Stimulated activated CD8-positive, alpha-beta memory T cell treated with anti-CD3 and anti-CD28 coated beads, Interleukin-15, amount 100 ng/mL, for 1 hour (primary cell): ENCODE measurements around the gene SLAMF9.

Experiments used
- DNase-seq: peaks from one replicate; pipeline ENCODE4 v3.0.0-alpha.2; 2020; ENCODE audit warnings: low read depth

The SLAMF9 gene

DNA sequence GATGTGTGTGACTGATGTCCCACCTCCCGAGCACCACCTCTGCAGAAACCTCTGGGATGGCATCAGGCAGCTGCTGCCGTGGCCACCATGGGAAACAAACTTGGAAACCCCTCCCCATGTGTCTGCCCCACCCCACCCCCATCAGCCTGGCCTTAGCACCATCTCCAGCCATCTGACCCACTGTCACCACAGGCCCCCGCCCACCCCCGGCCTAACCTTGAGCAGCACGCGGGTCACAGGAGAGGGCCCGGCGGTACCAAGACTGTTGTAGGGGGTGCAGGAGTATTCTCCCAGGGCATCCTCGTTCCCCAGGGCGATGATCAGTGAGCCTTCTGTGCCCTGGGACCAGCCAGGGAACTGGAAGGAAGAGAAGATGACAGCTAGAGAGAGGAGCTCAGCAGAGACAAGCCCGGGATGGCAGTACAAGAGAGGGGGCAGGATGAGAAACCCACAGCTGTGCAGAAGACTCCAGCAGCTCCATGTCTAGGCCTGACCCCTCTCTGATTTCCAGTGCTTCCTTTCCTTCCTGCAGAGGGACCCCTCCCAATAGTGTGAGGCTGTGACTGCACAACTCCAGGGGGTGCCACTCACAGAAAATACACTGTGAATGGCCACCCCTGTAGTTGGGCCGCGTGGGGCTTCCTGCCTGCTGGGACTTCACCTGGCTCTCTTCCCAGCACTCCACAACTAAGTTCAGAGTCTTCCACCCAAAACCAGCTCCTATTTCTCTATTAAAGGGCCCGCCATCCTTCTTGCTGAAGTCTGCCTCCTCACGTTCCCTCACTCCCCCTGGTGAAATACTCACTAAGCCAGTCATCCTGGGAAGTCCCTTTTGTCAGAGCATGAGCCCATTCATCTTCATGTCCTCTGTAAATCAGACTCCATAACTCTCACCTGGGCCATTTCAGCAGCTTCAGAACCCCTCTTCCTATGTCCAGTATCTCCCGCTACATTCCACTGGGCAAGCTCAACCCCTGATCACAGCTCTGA lies 21.4 kb downstream of the SLAMF9 start:
- DNase-seq, result no peak

- DNase-seq, result no peak
Measured at GRCh38 chr1:159931795-159932173, 22.3 kb downstream of the SLAMF9 start.

- DNase-seq, result no peak
Measured at GRCh38 chr1:159931101-159931794, 22.8 kb downstream of the SLAMF9 start.

DNA sequence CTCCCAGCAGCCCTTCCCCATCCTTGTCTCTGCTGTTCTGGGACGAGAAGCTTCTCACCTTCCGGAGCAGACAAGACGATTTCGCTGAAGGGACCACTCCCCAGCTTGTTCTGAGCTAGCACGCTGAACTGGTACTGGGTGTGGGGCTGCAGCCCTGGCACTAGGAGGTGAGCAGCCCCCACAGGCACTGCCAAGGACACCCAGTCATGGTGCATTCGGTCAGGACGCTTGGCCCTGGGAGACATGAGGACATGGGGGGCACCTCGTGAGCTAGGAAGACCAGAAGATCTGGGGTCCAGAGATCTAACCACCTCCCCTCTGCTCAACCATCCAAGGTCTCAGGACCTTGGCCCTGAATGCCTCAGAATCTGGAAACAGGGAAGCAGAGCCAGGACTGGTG lies 23.4 kb downstream of the SLAMF9 start:
- no peak for DNase-seq

DNA sequence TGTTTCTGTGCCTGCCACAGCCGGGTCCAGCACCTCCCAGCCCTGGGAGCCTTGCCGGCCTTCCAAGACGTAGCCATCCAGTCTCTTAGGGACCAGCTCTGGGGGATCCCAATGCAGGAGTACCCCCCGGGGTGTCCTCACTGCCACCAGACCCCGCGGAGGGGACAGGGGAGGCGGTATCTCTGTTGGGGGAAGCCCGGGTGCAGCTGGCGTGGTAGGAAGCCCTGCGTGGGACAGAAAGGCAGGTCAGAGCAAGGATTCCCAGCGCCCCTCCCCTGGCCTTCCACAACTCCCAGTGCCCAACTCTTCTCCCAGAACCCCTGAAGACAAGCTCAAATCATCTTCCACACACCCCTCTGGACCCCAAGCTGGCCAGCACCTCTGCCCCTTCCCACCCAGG lies 23.8 kb downstream of the SLAMF9 start:
- DNase-seq, result no peak

- DNase-seq, result no peak
Measured at GRCh38 chr1:159929155-159930051, 24.6 kb downstream of the SLAMF9 start.

DNA sequence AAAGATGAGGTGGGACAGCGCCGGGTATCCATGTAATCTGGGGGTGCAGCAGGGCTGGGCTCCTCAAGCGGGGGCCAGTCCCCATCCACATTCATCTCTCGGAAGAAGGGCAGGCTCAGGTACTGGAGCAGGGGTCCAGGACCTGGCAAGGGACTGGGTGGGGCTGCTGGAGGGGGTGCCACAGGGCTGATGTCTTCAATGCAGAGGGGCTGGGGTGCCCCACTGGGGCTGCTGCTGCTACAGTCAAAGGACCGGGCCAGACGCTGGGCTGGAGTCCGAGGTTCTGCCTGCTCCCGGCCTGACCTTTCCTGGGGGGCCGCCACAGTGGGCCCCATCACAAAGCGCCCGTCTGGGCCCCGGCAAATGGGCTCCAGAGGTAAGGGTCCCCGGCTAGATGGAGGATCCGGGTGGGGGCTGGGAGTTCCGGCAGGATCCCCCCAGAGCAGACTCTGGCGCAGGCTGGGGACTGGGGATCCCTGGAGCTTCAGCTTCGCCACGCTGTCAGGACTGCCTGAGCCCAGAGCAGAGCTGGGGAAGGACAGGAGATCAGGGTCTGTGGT lies 25.5 kb downstream of the SLAMF9 start:
- no peak for DNase-seq

DNA sequence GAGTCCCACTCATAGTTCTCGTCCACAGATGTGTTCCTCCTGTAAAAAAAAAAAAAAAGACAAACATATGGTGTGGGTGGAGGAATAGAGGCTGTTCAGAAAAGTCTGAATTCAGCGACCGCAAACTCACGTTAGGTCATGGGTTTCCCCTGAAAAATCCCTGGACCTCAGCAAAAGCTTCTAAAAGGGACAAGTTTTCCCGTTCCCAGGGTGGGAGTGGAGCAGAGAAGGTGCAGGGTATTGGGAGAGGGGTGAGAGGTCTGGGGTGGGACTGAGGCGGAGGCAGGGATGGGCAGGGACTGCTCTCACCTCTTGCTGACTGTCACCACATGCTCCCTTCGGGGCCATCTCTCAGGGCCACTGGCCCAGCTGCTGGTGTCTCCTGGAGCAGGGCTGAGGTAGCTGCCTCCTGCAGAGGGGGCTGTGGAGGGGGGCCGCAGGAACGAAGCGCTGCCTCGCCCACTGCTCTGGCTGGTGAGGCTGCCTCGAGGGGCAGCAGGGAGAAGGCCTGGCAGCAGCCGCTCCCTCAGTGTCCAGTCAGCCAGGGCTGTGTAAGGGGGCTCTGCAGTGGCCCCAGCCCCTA lies 26.1 kb downstream of the SLAMF9 start:
- no peak for DNase-seq

- no peak for DNase-seq
Measured at GRCh38 chr1:159927211-159927848, 26.7 kb downstream of the SLAMF9 start.

GRCh38 chr1:159925719-159926078 lies 28.3 kb downstream of the SLAMF9 start:
- no peak for DNase-seq

GRCh38 chr1:159924791-159925718 lies 29.0 kb downstream of the SLAMF9 start, which contains the start of gene TAGLN2:
Gene TAGLN2, minus strand, starts transcription at chr1:159925507. Its CDS starts 4,998 bp downstream, at chr1:159920509.
- DNase-seq, result peak; percentile 77

- DNase-seq, result peak; percentile 30
Measured at GRCh38 chr1:159924025-159924790, 29.8 kb downstream of the SLAMF9 start.

- peak; percentile 78 for DNase-seq
Measured at GRCh38 chr1:159923203-159924024, 30.6 kb downstream of the SLAMF9 start.

- no peak for DNase-seq
Measured at GRCh38 chr1:159922511-159923202, 31.4 kb downstream of the SLAMF9 start.

GRCh38 chr1:159921700-159922504 lies 32.1 kb downstream of the SLAMF9 start:
- DNase-seq, result no peak

DNA sequence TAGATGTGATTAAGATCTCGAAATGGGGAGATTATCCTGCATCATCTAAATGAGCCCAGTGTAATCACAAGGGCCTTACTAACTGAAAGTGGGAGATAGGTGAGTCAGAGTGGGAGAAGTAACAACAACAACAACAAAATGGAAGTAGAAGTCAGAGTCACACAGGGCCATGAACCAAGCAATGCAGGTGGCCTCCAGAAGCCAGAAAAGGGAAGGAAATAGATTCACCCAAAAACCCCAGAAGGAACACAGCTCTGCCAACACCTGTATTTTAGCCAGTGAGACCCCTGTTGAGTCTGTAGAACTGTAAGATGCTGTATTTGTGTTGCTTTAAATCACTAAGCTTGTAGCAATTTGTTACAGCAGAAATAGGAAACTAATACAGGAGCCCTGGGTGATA lies 32.8 kb downstream of the SLAMF9 start:
- no peak for DNase-seq

DNA sequence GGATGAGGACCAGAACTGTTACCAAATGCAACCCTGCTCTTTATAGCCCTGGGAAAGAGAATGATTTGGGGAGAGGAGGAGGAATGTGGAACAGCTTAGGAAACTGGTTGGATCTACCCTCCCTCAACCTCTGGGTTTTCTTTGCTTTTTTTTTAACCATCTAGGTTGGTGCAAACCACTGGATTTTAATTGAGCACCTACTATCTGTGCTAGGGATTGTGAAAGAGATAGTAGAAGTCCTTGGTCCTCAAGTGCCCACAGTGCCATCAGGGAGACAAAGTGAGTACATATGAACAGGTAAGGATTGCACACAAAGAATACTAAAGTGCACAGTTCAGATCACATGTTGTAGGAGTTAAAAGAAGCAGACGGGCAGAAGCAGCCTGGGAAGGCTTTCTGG lies 33.4 kb downstream of the SLAMF9 start:
- DNase-seq, result no peak
